ENCODE measurements around the gene UPF3B.
"Not testable (repeated sequence)": the region's sequence is repeated elsewhere in the genome, so short reads cannot be mapped to it uniquely, and the experiment has no call there.

Gene UPF3B

DNA sequence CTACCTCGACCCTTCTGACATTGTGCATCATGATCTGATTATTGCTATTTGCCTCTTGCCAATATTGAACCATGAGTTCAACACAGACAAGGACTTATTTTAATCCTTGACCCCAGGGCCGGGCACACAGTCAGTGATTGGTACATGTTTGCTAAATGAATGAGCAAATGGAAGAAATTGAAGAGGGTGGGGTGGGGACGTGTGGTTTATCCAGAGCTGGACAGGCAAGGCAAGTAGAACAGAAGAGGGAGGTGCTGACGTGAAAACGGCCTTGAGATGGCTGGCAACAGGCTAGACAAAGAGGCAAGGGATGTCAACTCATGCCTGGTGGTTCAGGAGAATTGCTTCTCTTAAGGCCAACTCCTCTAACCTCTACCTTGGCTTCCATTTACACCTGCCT lies 28.5 kb downstream of the UPF3B start:
- not testable (repeated sequence) for DNase-seq

DNA sequence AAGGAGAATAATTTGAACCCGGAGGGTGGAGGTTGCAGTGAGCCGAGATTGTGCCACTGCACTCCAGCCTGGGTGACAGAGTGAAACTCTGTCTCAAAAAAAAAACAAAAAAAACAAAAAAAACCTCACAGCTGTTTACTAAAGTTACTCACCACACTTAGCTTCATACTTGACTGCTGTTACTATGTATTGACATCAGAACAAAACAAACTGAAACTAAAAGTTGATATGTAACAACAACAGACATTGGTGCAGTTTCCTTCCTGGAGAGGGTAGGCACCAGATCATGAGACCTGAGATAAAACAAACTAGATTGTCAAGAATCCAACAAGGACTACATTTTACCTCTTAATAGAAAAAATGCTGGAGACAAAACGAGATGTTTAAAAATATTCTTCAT lies 31.1 kb downstream of the UPF3B start:
- peak; percentile 1 to 76 for DNase-seq

GRCh38 chrX:119817130-119817690 lies 35.6 kb downstream of the UPF3B start:
- no peak for DNase-seq

DNA sequence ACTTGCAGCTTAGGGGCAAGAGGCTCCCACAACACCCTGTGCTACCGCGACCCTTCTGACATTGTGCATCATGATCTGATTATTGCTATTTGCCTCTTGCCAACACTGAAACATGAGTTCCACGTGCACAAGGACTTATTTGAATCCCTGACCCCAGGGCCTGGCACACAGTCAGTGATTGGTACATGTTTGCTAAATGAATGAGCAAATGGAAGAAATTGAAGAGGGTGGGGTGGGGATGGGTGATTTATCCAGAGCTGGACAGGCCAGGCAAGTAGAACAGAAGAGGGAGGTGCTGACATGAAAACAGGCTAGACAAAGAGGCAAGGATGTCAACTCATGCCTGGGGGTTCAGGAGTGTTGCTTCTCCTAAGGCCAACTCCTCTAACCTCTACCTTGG lies 36.5 kb downstream of the UPF3B start:
- no peak for DNase-seq

- no peak for DNase-seq
These were observed 43.5 kb downstream of the UPF3B start for GRCh38 chrX:119809185-119809666.

DNA sequence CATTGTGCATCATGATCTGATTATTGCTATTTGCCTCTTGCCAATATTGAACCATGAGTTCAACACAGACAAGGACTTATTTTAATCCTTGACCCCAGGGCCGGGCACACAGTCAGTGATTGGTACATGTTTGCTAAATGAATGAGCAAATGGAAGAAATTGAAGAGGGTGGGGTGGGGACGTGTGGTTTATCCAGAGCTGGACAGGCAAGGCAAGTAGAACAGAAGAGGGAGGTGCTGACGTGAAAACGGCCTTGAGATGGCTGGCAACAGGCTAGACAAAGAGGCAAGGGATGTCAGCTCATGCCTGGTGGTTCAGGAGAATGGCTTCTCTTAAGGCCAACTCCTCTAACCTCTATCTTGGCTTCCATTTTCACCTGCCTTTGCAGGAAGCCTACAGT lies 44.3 kb downstream of the UPF3B start:
- not testable (repeated sequence) for DNase-seq

- DNase-seq = no peak
These were observed 50.2 kb downstream of the UPF3B start for GRCh38 chrX:119802546-119802945.

DNA sequence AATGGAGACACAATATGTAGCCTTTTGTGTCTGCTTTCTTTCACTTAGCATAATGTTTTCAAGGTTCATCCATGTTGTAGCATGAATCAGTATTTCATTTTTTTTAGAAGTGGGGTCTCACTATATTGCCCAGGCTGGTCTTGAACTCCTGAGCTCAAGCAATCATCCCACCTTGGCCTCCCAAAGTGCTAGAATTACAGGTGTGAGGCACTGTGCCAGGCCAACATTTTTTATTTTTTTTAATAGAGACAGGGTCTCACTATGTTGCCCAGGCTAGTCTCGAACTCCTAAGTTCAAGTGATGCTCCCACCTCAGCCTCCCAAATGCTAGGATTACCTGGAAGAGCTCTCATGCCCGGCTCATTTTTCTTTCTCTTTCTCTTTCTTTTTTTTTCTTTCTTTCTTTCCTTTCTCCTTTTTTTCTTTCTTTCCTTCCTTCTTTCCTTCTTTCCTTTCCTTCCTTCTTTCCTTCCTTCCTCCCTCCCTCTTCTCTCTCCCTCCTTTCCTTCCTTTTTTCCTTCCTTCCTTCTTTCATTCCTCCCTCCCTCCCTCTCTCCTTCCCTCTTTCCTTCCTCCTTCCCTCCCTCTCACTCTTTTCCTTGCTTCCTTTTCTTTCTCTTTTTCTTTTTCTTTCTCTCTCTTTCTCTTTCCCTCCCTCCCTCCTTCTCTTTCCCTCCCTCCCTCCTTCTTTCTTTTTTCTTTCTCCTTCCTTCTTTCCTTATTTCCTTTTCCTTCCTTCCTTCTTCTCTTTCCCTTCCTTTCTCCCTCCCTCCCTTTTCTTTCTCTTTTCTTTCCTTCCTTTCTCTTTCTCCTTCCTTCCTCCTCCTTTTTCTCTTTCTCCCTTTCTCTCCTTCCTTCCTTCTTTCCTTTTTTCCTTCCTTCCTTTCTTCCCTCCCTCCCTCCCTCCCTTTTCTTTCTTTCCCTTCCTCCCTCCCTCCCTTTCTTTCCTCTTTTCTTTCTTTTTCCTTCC lies 51.2 kb downstream of the UPF3B start:
- DNase-seq = no peak

- peak; percentile 85 to 87 for DNase-seq
These were observed 61.1 kb downstream of the UPF3B start, which contains the start of gene RPL39 for GRCh38 chrX:119791437-119792231. Gene RPL39, minus strand, starts transcription at chrX:119791630. Its CDS starts 54 bp downstream, at chrX:119791576.

DNA sequence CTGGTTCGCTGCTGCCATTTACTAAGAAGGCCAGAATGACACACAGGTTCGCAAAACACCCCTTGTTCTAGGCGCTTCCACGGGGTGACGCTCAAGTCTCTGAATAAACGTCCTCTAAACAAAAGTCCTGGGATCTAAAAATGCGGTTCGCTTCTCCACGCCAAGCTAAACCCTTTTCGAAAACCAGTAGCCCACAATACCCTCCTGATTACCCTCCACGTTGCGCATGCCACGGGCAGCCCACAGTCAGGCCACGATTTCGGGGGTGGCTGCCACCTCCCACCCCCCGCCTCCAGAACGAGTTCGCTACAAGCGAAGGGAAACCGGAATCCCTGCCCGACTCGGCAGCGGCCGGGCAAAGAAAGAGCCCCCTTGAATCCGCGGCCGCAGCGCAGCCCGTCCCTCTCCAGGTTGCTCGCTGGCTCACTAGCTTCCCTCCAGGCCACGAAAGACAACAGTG lies 61.8 kb downstream of the UPF3B start:
- DNase-seq = peak; percentile 44 to 50

- peak; percentile 53 to 59 for DNase-seq
These were observed 67.9 kb downstream of the UPF3B start for GRCh38 chrX:119784747-119785446.

Measured in CD4-positive, alpha-beta T cell treated with Interleukin-1 beta for 1 hour (primary cell).